ENCODE results near the gene GMDS. TPM values are rescaled to one million over a fixed set of nuclear protein-coding genes. Genes with fewer than 3 reads are reported as not detected.

GMDS gene
- total and polyA plus RNA-seq, 2 of the 4 experiments (the other 2 are of a cell fraction): 7.3 to 21.9 TPM

- no peaks in the 10 kb centered on the region for H3K27me3 ChIP-seq (ENCODE audit: control insufficient read depth, insufficient read depth, low read length)
- H3K9me3 ChIP-seq (ENCODE audit: control insufficient read depth, insufficient read depth, low read length): no peaks in the 10 kb centered on the region
- H4K91ac ChIP-seq (ENCODE audit: insufficient read depth, low read depth, low read length): no peak overlapping the region
- no peak overlapping the region for H3K14ac ChIP-seq (replicated peaks; ENCODE audit: low read depth, low read length)
- H3K56ac ChIP-seq (ENCODE audit: extremely low read depth, insufficient read depth, low read length): no peak overlapping the region
- dilution Hi-C loops (cut with HindIII; ENCODE audit: low sequenced_read_pairs, unreplicated experiment): no loop called here
- no peaks in the 10 kb centered on the region for H4K20me1 ChIP-seq (ENCODE audit: insufficient read depth, low read length)
- H3K9me1 ChIP-seq (ENCODE audit: insufficient read depth, low read length): no peaks in the 10 kb centered on the region; the same call in 1 of the 2 replicates
- no peak overlapping the region for H4K5ac ChIP-seq (ENCODE audit: low read depth, low read length)
- POLR2A ChIA-PET (ENCODE audit: unreplicated experiment): no interaction called here
- 80% methylated on average over 1 of the region's 3 CpGs; no CpG with 5 or more reads in 1 of the 2 experiments for WGBS, 2 experiments (ENCODE audit: extremely low coverage in 2 of 2, insufficient read length in 1 of 2)
- no peak for TF ChIP-seq NFE2L2 (IDR thresholded peaks at IDR 0.05; ENCODE audit: low read depth, low read length)
- TF ChIP-seq RAD21 (IDR thresholded peaks at IDR 0.05; ENCODE audit: low read length): no peak
- TF ChIP-seq RCOR1 (IDR thresholded peaks at IDR 0.05; ENCODE audit: insufficient replicate concordance, low read length): no peak
- no peak for TF ChIP-seq MAZ (IDR thresholded peaks at IDR 0.05; ENCODE audit: borderline replicate concordance, low read depth, low read length)
- no peak for TF ChIP-seq SMC3 (IDR thresholded peaks at IDR 0.05; ENCODE audit: low read depth, low read length)
- H3K79me1 ChIP-seq (ENCODE audit: low read depth in 1 of 2, low read length in 2 of 2): no peaks in the 10 kb centered on the region
- H3K4ac ChIP-seq (ENCODE audit: low read depth, low read length): no peak overlapping the region
- H3K4me2 ChIP-seq (ENCODE audit: low read depth, low read length): no peak overlapping the region
- H3K9ac ChIP-seq (ENCODE audit: low read depth, low read length): no peak overlapping the region
- no peak overlapping the region for H4K8ac ChIP-seq (ENCODE audit: low read depth in 2 of 2, low read length in 2 of 2)
- H3K23ac ChIP-seq (ENCODE audit: low read depth, low read length): no peak overlapping the region
- BruUV-seq (replicated peaks): no TSS peak
- no peak overlapping the region for H2AFZ ChIP-seq (replicated peaks; ENCODE audit: low read length, poor library complexity)
- ATAC-seq (ENCODE audit: low read depth): no peak; the same call in 1 of the 2 replicates
- no peak overlapping the region for H3K18ac ChIP-seq (ENCODE audit: low read depth, low read length)
- H2BK120ac ChIP-seq (ENCODE audit: low read depth, low read length): no peak overlapping the region
- no peaks in the 10 kb centered on the region for H3K36me3 ChIP-seq (ENCODE audit: control insufficient read depth, insufficient read depth, low read length)
- CTCF ChIA-PET: interaction anchor here (0.6 to 1.2 kb wide), 3 partner anchors 11 to 1383 kb away, joined by 3 to 5 read pairs (median 4); no protein-coding TSS in a partner anchor
- DNase-seq: no peak
- H2BK20ac ChIP-seq (ENCODE audit: low read depth, low read length): no peak overlapping the region
- no peak overlapping the region for H2AK9ac ChIP-seq (replicated peaks; ENCODE audit: low read depth, low read length, poor library complexity)
- no peak overlapping the region for H3K27ac ChIP-seq (ENCODE audit: insufficient read depth, low read length)
- H2BK5ac ChIP-seq (ENCODE audit: low read depth, low read length, poor library complexity, severe bottlenecking): no peak overlapping the region
- H3K4me1 ChIP-seq (ENCODE audit: control insufficient read depth, insufficient read depth, low read length): peaks cover 4% of the 10 kb centered on the region; the same call in 1 of the 2 replicates
- in situ Hi-C loops (cut with MboI; ENCODE audit: low sequenced_read_pairs): no loop called here
- H2BK15ac ChIP-seq (ENCODE audit: low read depth, low read length): no peak overlapping the region
- intact Hi-C loops (cut with micrococcal nuclease): no loop called here
- no peak overlapping the region for H2AK5ac ChIP-seq (ENCODE audit: low read depth, low read length)
- no peak overlapping the region for H3K4me3 ChIP-seq (ENCODE audit: insufficient read depth, low read depth, low read length)
Observed at GRCh38 chr6:1719922-1720321, 525.5 kb downstream of the GMDS start.
